AG09319 (cell line): ENCODE results near the gene TMUB1.

Experiments
- DNase-seq: peaks from one replicate; pipeline ENCODE4 v3.0.0-alpha.2; 2010; ENCODE audit warnings: low read depth; ENCODE audit errors: extremely low read depth
- TF ChIP-seq, protein P1 (sequence below): IDR thresholded peaks from 2 replicates; pipeline ENCODE4 v1.5.1; 2011; ENCODE audit warnings: low read depth, mild to moderate bottlenecking, inconsistent platforms, low read length, moderate library complexity

The TMUB1 gene

DNA sequence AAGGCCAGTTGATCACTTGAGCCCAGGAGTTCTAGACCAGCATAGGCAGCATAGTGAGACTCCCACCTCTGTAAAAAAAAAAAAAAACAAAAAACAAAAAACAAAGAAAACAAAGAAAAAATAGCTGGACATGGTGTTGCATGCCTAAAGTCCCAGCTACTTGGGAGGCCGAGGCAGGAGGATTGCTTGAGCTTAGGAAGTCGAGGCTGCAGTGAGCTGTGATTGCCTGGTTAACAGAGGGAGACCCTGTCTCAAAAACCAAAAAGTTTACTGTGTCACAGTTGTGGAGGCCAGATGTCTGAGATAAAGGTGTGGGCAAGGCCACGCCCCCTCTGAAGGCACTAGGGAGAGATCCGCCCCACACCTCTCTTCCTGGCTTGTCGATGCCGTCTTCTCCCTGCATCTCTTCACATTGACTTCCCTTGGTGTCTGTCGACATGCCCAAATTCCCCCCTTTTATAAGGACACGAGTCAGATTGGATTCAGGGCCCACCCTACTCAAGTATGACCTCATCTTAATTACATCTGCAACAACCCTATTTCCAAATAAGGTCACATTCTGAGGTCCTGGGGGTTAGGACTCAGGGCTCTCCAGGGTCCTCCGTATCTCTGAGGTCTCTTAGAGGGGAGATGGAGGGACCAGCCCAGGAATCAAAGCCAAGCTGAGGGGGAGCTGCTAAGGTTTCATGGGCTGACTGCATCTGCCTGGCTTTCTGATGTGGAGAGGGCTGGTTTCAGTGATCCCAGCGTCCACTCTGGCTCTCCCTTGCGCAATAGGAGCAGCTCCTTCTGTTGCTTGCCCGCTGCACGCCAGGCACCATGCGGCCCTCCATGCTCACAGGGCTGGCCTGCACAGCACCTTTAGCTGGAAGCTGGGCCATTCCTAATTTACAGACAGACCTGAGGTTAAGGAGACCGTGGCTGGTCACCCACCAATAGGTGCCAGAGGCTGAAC, 26.1 kb upstream of the TMUB1 start:
- peak; percentile 28 for DNase-seq
- TF ChIP-seq, protein P1, sequence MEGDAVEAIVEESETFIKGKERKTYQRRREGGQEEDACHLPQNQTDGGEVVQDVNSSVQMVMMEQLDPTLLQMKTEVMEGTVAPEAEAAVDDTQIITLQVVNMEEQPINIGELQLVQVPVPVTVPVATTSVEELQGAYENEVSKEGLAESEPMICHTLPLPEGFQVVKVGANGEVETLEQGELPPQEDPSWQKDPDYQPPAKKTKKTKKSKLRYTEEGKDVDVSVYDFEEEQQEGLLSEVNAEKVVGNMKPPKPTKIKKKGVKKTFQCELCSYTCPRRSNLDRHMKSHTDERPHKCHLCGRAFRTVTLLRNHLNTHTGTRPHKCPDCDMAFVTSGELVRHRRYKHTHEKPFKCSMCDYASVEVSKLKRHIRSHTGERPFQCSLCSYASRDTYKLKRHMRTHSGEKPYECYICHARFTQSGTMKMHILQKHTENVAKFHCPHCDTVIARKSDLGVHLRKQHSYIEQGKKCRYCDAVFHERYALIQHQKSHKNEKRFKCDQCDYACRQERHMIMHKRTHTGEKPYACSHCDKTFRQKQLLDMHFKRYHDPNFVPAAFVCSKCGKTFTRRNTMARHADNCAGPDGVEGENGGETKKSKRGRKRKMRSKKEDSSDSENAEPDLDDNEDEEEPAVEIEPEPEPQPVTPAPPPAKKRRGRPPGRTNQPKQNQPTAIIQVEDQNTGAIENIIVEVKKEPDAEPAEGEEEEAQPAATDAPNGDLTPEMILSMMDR: no peak

DNA sequence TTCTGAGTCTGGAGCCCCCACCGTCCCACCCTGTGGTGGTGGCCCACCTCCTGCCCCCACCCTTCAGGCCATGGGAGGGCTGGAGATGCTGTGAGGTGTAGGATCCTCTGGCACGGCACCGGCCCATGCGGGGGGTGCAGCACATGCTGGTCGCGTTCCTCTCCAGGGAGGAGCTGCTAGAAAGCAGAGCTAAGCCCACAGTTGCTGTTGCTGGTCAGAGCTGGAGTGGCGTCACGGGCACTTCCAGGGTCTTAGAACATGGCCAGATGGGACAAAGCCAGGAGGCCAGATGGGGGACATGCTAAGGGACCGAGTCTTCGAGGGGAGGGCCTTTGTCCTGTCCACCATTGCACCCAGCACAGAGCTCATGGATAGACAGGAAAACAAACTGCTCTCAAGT, 24.6 kb upstream of the TMUB1 start:
- TF ChIP-seq, protein P1: no peak
- DNase-seq: no peak

DNA sequence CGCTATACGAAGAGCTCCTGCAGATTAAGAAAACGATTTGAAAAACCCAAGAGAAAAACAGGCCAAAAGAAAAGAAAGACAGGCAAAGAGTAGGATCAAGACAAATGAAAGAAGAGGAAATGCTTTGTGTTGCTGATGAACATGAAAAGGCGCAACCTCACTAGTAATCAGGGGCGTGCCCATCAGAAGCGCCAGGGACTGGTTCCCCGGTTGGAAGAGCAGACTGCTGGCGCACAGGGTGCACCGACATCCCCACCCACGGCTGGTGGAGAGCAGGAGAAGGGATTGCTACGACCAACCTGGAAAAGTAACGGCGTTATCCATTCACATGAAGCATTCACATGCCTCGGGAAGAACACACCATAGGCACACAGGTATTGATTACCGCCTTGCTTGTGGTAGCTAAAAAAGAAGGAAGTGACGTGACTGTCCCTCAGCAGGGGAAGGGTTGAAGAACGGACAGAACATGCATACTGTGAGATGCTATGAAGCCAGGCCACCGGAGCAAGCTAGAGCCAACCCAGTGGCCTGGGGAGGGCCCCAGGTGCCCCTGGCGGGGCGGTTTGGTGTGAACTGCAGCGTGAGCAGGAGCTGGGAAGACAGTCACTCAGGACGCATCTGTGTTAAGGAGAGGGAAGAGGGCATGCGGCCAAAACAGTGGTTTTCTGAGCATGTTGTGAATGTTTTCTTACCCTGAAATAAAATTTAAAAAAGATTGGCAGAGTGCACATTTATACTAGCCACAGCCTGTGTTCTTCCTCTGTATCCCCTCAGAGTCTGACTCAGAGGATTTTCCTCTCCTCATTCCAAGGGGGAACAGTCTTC, 21.3 kb upstream of the TMUB1 start:
- TF ChIP-seq, protein P1: no peak
- DNase-seq: no peak

DNA sequence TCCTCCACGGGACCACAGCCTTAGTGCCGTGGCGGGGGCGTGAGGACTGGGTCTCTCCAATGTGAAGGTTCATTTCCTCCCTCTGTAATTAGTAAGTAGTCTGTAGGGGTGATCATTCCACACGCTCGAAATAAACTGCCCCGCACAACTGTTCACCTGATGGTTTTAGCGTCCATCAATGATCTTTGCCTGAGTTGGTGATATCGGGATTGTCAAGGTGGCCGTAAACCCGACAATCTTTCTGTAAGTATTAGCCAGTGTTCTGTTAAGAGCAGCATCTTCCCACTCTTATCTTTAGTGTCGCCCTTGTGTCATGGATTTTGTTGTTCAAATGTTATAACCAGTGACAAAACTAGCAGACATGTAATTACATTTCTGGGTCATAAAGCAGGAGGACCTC, 20.7 kb upstream of the TMUB1 start:
- DNase-seq: no peak
- TF ChIP-seq, protein P1: no peak

DNA sequence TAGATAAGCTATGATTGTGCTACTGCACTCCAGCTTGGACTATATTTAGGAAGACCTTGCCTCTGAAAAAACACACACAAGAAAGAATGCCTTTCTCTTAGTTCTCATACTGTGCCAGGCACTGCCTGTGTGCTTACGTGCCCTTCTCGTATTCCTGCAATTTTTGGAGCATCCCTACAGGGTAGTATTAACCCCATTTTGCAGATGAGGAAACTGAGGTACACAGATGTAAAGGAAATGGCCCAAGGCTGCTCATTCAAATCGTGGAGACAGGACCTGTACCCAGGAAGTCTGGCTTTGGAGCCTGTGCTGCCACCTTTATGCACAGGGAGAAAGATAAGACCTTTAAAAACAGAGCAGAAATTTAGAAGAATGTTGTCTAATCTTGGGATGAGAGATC, 19.7 kb upstream of the TMUB1 start:
- DNase-seq: no peak
- TF ChIP-seq, protein P1: no peak

DNA sequence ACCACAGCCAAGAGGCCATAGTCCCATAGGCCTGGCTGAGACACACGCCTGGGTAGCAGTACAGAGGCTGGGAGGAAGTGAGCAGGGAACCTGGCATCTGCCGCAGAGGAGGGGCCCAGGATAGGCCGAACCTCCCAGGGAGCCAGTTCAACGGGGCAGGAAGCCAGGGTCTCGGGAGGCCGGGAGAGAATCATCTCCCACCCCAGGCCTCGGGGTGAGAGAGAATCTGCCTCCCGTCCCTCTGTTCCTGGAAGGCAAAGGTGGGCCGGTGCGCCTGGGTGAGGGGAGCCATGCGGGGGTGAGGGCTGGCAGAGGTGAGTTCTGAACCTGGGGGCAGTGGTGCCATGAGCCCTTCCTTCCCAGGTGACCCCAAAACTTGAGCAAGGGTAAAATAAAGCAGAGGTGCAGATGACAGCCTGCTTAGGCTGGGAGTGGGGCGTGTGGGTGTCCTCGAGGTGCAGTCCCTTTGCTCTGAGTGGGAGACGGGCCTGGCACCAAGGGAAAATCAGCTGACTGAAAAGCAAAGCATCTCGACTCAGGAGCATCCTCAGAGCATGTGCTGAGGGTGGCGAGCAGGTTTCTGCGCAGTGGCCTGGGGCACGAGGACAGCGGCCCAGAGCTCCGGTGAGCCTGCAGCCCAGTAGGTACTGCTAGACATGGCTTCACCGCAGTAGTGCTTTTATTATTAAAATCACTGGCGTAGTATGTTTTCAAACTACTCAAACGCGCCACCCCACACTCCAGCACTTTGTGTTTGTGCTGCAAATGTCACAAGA, 18.5 kb upstream of the TMUB1 start:
- no peak for DNase-seq
- TF ChIP-seq, protein P1: no peak
